GM12878 (cell line): Measurements from ENCODE around the gene DIAPH1. TPM values are rescaled to one million over a fixed set of nuclear protein-coding genes. Genes with fewer than 3 reads are reported as not detected.

Experiments used
- ATAC-seq: fragments of 200-7000 bp; cut with Tn5 transposase; 3 replicates; pipeline ENCODE4 v1.9.1; 2020; ENCODE audit warnings: mild to moderate bottlenecking, moderate library complexity
- BruUV-seq: library from RNA; stranded (reverse); fragments of 400-500 nt; replicated peaks from 2 replicates; lab custom pipeline; 2021; lab: Mats Ljungman, UMichigan
- CTCF ChIA-PET: fragments of 300-600 bp; sonication (Branson Sonifier 250); formaldehyde crosslinking; extraction: SDS; loops from one replicate; lab custom pipeline; 2021; ENCODE audit warnings: inconsistent platforms; lab: Yijun Ruan, JAX
- POLR2A ChIA-PET: fragments of 350-600 bp; formaldehyde crosslinking; extraction: SDS; loops from one replicate; lab custom pipeline; 2021; ENCODE audit warnings: inconsistent platforms; lab: Charles Lee
- RAD21 ChIA-PET: fragments of 300-600 bp; sonication (Branson Sonifier 250); formaldehyde crosslinking; loops from one replicate; lab custom pipeline; 2023; ENCODE audit warnings: antibody characterized with exemption; ENCODE audit not compliant: unreplicated experiment; lab: Charles Lee
- SMC1A ChIA-PET: fragments of 300-600 bp; sonication (Branson Sonifier 250); formaldehyde crosslinking; loops from one replicate; lab custom pipeline; 2023; ENCODE audit not compliant: unreplicated experiment, uncharacterized antibody; lab: Charles Lee
- DNase-seq: peaks from one replicate; pipeline ENCODE4 v3.0.0-alpha.2; 2011; ENCODE audit warnings: low read depth, low spot score
- FAIRE-seq: peaks from 3 replicates; lab custom pipeline; 2011; peaks lifted over from hg19 to GRCh38; lab: Jason Lieb, UNC
- H2AFZ ChIP-seq: 2 replicates; pipeline ENCODE4 v1.6.0; 2011; ENCODE audit warnings: low read depth, low read length, control low read depth; ENCODE audit not compliant: control insufficient read depth
- H3K27ac ChIP-seq: 2 replicates; pipeline ENCODE4 v1.5.1; 2011; ENCODE audit warnings: control low read depth; ENCODE audit not compliant: control insufficient read depth, insufficient read depth
- H3K27me3 ChIP-seq, 2 experiments: replicated peaks in 1 of 2; 2 replicates each; pipeline versions ENCODE4 v1.6.0 to v1.6.1; 2011; ENCODE audit warnings: low read length in 1 of 2; ENCODE audit not compliant: control insufficient read depth in 2 of 2, insufficient read depth in 2 of 2
- H3K36me3 ChIP-seq, 2 experiments: 2 replicates each; pipeline ENCODE4 v1.5.1; 2011; ENCODE audit warnings: low read length in 1 of 2; ENCODE audit not compliant: control insufficient read depth in 2 of 2, insufficient read depth in 2 of 2
- H3K4me1 ChIP-seq: 2 replicates; pipeline ENCODE4 v1.6.1; 2011; ENCODE audit warnings: mild to moderate bottlenecking, low read length, moderate library complexity, mixed read lengths; ENCODE audit not compliant: control insufficient read depth, insufficient read depth
- H3K4me2 ChIP-seq: 2 replicates; pipeline ENCODE4 v1.6.0; 2011; ENCODE audit warnings: control low read depth; ENCODE audit not compliant: control insufficient read depth, insufficient read depth
- H3K4me3 ChIP-seq: fragments of 200-600 bp; sonication (generic); 2 replicates; pipeline ENCODE4 v1.5.1; 2016
- H3K79me2 ChIP-seq: 2 replicates; pipeline ENCODE4 v1.6.0; 2011; ENCODE audit warnings: low read length; ENCODE audit not compliant: control insufficient read depth, insufficient read depth
- H3K9ac ChIP-seq: 2 replicates; pipeline ENCODE4 v1.8.0; 2011; ENCODE audit warnings: low read length, control low read depth, mixed read lengths; ENCODE audit not compliant: control insufficient read depth, insufficient read depth
- H3K9me3 ChIP-seq: replicated peaks from 3 replicates; pipeline ENCODE4 v1.5.1; 2011; ENCODE audit warnings: mild to moderate bottlenecking, low read length; ENCODE audit not compliant: control insufficient read depth, insufficient read depth
- H4K20me1 ChIP-seq: 2 replicates; pipeline ENCODE4 v1.6.0; 2011; ENCODE audit not compliant: control insufficient read depth, insufficient read depth
- ASH2L ChIP-seq: fragments of 300-600, 200-600 bp; sonication (generic); IDR thresholded peaks from 2 replicates; pipeline ENCODE4 v1.6.1; 2017; ENCODE audit warnings: low read depth, mild to moderate bottlenecking, borderline replicate concordance
- CEBPZ ChIP-seq: fragments of 150-350 bp; IDR thresholded peaks from 2 replicates; pipeline ENCODE4 v1.6.1; 2016; ENCODE audit warnings: low read depth, low read length
- EP300 ChIP-seq, 2 experiments: fragments of 150-350 bp in 1 of 2; IDR thresholded peaks; 2 replicates each; pipeline ENCODE4 v1.6.1; 2011 to 2012; ENCODE audit warnings: low read depth in 2 of 2, low read length in 2 of 2, borderline replicate concordance in 1 of 2, improper control_type of control experiment in 1 of 2, inconsistent platforms in 1 of 2; ENCODE audit not compliant: control insufficient read depth in 1 of 2
- GATAD2B ChIP-seq: fragments of 450-650 bp; conservative IDR thresholded peaks from 2 replicates; pipeline ENCODE4 v1.6.1; 2017; ENCODE audit warnings: low read depth, mild to moderate bottlenecking, moderate library complexity
- HCFC1 ChIP-seq: fragments of 150-350 bp; IDR thresholded peaks from 2 replicates; pipeline ENCODE4 v1.6.1; 2014; ENCODE audit warnings: low read length
- IKZF1 ChIP-seq: fragments of 450-650 bp; conservative IDR thresholded peaks from 2 replicates; pipeline ENCODE4 v1.6.1; 2017; ENCODE audit warnings: antibody characterized with exemption, mild to moderate bottlenecking
- NR2C1 ChIP-seq: fragments of 450-650 bp; IDR thresholded peaks from 2 replicates; pipeline ENCODE4 v1.6.1; 2017; ENCODE audit warnings: antibody characterized with exemption, mild to moderate bottlenecking, moderate library complexity
- PAX5 ChIP-seq: IDR thresholded peaks from 2 replicates; pipeline ENCODE4 v1.6.1; 2011; ENCODE audit warnings: low read depth, low read length, borderline replicate concordance
- PAX8 ChIP-seq: fragments of 450-650 bp; IDR thresholded peaks from 2 replicates; pipeline ENCODE4 v1.6.1; 2017; ENCODE audit warnings: mild to moderate bottlenecking, moderate library complexity
- PBX3 ChIP-seq: IDR thresholded peaks from 2 replicates; pipeline ENCODE4 v1.6.1; 2011; ENCODE audit warnings: mild to moderate bottlenecking, low read depth, low read length, moderate library complexity; ENCODE audit not compliant: insufficient replicate concordance
- POU2F2 ChIP-seq: IDR thresholded peaks from 3 replicates; pipeline ENCODE4 v1.6.1; 2011; ENCODE audit warnings: low read depth, mild to moderate bottlenecking, low read length, borderline replicate concordance
- RUNX3 ChIP-seq: IDR thresholded peaks from 2 replicates; pipeline ENCODE4 v1.6.1; 2012; ENCODE audit warnings: low read length, inconsistent platforms
- SKIL ChIP-seq: fragments of 450-650 bp; IDR thresholded peaks from 2 replicates; pipeline ENCODE4 v1.6.1; 2017; ENCODE audit warnings: mild to moderate bottlenecking, low read depth, inconsistent platforms; ENCODE audit not compliant: poor library complexity, severe bottlenecking
- SUPT20H ChIP-seq: IDR thresholded peaks from 2 replicates; pipeline ENCODE4 v1.6.1; 2011; ENCODE audit warnings: low read depth, mild to moderate bottlenecking, low read length, moderate library complexity, borderline replicate concordance; ENCODE audit not compliant: control insufficient read depth
- ZBED1 ChIP-seq: IDR thresholded peaks from 2 replicates; pipeline ENCODE4 v1.6.1; 2016; ENCODE audit warnings: borderline replicate concordance
- ZNF24 ChIP-seq: fragments of 450-650 bp; IDR thresholded peaks from 2 replicates; pipeline ENCODE4 v1.6.1; 2017; ENCODE audit warnings: antibody characterized with exemption, mild to moderate bottlenecking
- ZNF622 ChIP-seq: fragments of 450-650 bp; IDR thresholded peaks from 2 replicates; pipeline ENCODE4 v1.6.1; 2017; ENCODE audit warnings: mild to moderate bottlenecking, inconsistent platforms
- WGBS: methylation state at CpG from one replicate; pipeline ENCODE4 v1.1.6; 2016; ENCODE audit warnings: low lambda C conversion rate; ENCODE audit not compliant: insufficient replicate concordance, insufficient coverage; ENCODE audit errors: missing lambda C conversion rate; 5-methylcytosine and 5-hydroxymethylcytosine counted together
- in situ Hi-C: fragments of 300-500 bp; cut with MboI; formaldehyde crosslinking; loops from 9 replicates; pipeline ENCODE4 v1.14.3; 2018; ENCODE audit warnings: mixed read lengths
- intact Hi-C: fragments of 100-400 bp; cut with micrococcal nuclease; formaldehyde crosslinking; loops from one replicate; pipeline ENCODE4 v1.14.2; 2022; ENCODE audit not compliant: unreplicated experiment
- polyA plus RNA-seq, 11 experiments: library from polyadenylated mRNA; depleted of rRNA in 4 of 11; unstranded in 6 of 11; stranded (reverse) in 5 of 11; fragments of >200 nt; fragmentation: Nextera tagmentation in 4 of 11; fragmentation: Illumina TruSeq in 1 of 11; extraction: Ambion mirVana in 4 of 11; extraction: Trizol in 1 of 11; gene quantifications; 1 replicate in 1 of 11; 2 replicates in 10 of 11; pipeline versions ENCODE4 v1.2.1 to v1.2.3, GENCODE V29; 2011 to 2016; ENCODE audit warnings: inconsistent platforms in 2 of 11, missing spikeins in 2 of 11, low read depth in 1 of 11
- total RNA-seq, 4 experiments: library from RNA; depleted of rRNA in 3 of 4; stranded (reverse); fragments of >200 nt in 3 of 4; fragmentation: Illumina TruSeq in 1 of 4; extraction: Trizol in 1 of 4; gene quantifications; 2 replicates each; pipeline versions ENCODE4 v1.2.1 to v1.2.3, GENCODE V29; 2013 to 2021

Gene DIAPH1
- total and polyA plus RNA-seq, 10 of the 15 experiments (the other 5 are each of a cell fraction or from before 2014, with no cell fraction given) = 37.8 to 168 (median 59.0) TPM

GRCh38 chr5:141637767-141638419 lies 19.1 kb upstream of the DIAPH1 start:
- ChIA-PET RAD21 (interaction anchor here (1.5 to 8.2 kb wide), 4 partner anchors 18 to 323 kb away, joined by 3 to 124 read pairs (median 48); partner anchors contain the start of gene DIAPH1), SMC1A (interaction anchor here (0.9 to 12.9 kb wide), 6 partner anchors 13 to 45 kb away, joined by 3 to 245 read pairs (median 10); partner anchors contain the start of genes DIAPH1 and FCHSD1), POLR2A (interaction anchor here (0.9 to 11.5 kb wide), 9 partner anchors 9 to 332 kb away, joined by 3 to 215 read pairs (median 10); partner anchors contain the start of genes DIAPH1, FCHSD1 and RNF14), CTCF (interaction anchor here (0.7 to 11.2 kb wide), 14 partner anchors 11 to 242 kb away, joined by 3 to 137 read pairs (median 10); partner anchors contain the start of genes DIAPH1 and FCHSD1)
- intact Hi-C loops = loop anchor here (1.0 to 5.0 kb wide), 2 partner anchors 46 to 126 kb away; no protein-coding TSS in a partner anchor
- ATAC-seq = peak; percentile 52
- Histone ChIP-seq H3K4me1 (peaks cover 37% of the 10 kb centered on the region), H3K27me3 (no peaks in the 10 kb centered on the region), H2AFZ (peak overlapping the region; percentile 95), H3K4me2 (peak overlapping the region; percentile 98), H3K36me3 (no peaks in the 10 kb centered on the region; a peak in 2 of 4 replicates), H3K9ac (peak overlapping the region; percentile 81), H3K27ac (peak overlapping the region; percentile 86), H3K79me2 (peaks cover 46% of the 10 kb centered on the region), H3K4me3 (peak overlapping the region; percentile 85), H4K20me1 (no peaks in the 10 kb centered on the region), H3K9me3 (no peaks in the 10 kb centered on the region)
- in situ Hi-C loops = no loop called here
- DNase-seq = no peak
- 2% methylated on average over 40 of the region's 40 CpGs for WGBS
- FAIRE-seq = no peak
- BruUV-seq = no TSS peak
- no peak for TF ChIP-seq ZNF622
- peak; percentile 55 for TF ChIP-seq RUNX3
- no peak for TF ChIP-seq POU2F2
- no peak for TF ChIP-seq ZNF24
- no peak for TF ChIP-seq HCFC1
- TF ChIP-seq ASH2L = no peak
- TF ChIP-seq EP300 (IDR thresholded peaks at IDR 0.05; ENCODE audit: borderline replicate concordance in 1 of 2, control insufficient read depth in 1 of 2, low read depth in 2 of 2, low read length in 2 of 2) = no peak
- TF ChIP-seq SUPT20H = no peak
- TF ChIP-seq IKZF1 = peak; percentile 67
- TF ChIP-seq PAX5 = no peak
- no peak for TF ChIP-seq PBX3
- TF ChIP-seq CEBPZ = no peak
- TF ChIP-seq GATAD2B = no peak
- TF ChIP-seq NR2C1 = no peak
- TF ChIP-seq ZBED1 = no peak
- TF ChIP-seq PAX8 = no peak
- TF ChIP-seq SKIL = no peak
